Measurements from ENCODE around the gene NLGN1. TPM values are rescaled to one million over a fixed set of nuclear protein-coding genes. Genes with fewer than 3 reads are reported as not detected.

The NLGN1 gene
- total RNA-seq, 1 experiment from 2014 or later: 0.85 TPM

DNA sequence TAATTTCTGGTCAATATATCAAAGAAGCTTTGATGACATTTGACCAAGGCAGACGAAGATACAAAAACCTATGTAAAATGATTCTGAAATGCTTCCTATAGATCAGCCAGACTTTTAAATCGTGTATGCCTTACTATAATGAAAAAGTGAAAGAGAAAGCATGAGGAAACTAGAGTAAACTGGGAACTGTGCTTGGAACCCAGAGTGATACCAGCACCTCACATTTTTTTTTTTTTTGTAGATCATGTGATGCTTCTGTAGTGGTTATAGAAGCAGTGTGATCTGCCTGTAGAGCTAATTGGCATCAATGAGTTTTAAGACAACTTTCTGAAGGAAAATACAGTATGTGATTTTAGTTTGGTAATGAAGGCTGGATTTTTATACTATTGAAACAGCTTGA is 150.7 kb downstream of the NLGN1 start:
- BruUV-seq (replicated peaks): no TSS peak
- H3K4me3 ChIP-seq (ENCODE audit: low read depth in 2 of 2, low read length in 2 of 2): no peak overlapping the region
- H3K36me3 ChIP-seq (ENCODE audit: control insufficient read depth, insufficient read depth, low read length): no peaks in the 10 kb centered on the region
- intact Hi-C loops (cut with micrococcal nuclease; ENCODE audit: unreplicated experiment): no loop called here
- H3K9me3 ChIP-seq (ENCODE audit: control insufficient read depth, insufficient read depth, low read depth, low read length): no peaks in the 10 kb centered on the region; the same call in 1 of the 2 replicates
- ATAC-seq (no peak), DNase-seq (ENCODE audit: low read depth, low spot score) (no peak)
- H3K27me3 ChIP-seq (ENCODE audit: control insufficient read depth, insufficient read depth, low read length): no peaks in the 10 kb centered on the region
- H3K4me1 ChIP-seq (ENCODE audit: control insufficient read depth, insufficient read depth, low read length): no peaks in the 10 kb centered on the region
- in situ Hi-C loops (cut with HindIII; ENCODE audit: low pct_unique_long_range_greater_than_20kb, low sequenced_read_pairs): no loop called here
- TF ChIP-seq POLR2AphosphoS5 (IDR thresholded peaks at IDR 0.05; ENCODE audit: low read depth, low read length) (no peak), SIN3A (IDR thresholded peaks at IDR 0.05; ENCODE audit: borderline replicate concordance, insufficient read depth, low read depth, low read length) (no peak), TCF7L2 (IDR thresholded peaks at IDR 0.05; ENCODE audit: low read depth, low read length) (no peak)
- TF ChIP-seq, protein P1, sequence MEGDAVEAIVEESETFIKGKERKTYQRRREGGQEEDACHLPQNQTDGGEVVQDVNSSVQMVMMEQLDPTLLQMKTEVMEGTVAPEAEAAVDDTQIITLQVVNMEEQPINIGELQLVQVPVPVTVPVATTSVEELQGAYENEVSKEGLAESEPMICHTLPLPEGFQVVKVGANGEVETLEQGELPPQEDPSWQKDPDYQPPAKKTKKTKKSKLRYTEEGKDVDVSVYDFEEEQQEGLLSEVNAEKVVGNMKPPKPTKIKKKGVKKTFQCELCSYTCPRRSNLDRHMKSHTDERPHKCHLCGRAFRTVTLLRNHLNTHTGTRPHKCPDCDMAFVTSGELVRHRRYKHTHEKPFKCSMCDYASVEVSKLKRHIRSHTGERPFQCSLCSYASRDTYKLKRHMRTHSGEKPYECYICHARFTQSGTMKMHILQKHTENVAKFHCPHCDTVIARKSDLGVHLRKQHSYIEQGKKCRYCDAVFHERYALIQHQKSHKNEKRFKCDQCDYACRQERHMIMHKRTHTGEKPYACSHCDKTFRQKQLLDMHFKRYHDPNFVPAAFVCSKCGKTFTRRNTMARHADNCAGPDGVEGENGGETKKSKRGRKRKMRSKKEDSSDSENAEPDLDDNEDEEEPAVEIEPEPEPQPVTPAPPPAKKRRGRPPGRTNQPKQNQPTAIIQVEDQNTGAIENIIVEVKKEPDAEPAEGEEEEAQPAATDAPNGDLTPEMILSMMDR (IDR thresholded peaks at IDR 0.05): no peak
- TF ChIP-seq, protein P2, sequence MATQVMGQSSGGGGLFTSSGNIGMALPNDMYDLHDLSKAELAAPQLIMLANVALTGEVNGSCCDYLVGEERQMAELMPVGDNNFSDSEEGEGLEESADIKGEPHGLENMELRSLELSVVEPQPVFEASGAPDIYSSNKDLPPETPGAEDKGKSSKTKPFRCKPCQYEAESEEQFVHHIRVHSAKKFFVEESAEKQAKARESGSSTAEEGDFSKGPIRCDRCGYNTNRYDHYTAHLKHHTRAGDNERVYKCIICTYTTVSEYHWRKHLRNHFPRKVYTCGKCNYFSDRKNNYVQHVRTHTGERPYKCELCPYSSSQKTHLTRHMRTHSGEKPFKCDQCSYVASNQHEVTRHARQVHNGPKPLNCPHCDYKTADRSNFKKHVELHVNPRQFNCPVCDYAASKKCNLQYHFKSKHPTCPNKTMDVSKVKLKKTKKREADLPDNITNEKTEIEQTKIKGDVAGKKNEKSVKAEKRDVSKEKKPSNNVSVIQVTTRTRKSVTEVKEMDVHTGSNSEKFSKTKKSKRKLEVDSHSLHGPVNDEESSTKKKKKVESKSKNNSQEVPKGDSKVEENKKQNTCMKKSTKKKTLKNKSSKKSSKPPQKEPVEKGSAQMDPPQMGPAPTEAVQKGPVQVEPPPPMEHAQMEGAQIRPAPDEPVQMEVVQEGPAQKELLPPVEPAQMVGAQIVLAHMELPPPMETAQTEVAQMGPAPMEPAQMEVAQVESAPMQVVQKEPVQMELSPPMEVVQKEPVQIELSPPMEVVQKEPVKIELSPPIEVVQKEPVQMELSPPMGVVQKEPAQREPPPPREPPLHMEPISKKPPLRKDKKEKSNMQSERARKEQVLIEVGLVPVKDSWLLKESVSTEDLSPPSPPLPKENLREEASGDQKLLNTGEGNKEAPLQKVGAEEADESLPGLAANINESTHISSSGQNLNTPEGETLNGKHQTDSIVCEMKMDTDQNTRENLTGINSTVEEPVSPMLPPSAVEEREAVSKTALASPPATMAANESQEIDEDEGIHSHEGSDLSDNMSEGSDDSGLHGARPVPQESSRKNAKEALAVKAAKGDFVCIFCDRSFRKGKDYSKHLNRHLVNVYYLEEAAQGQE (IDR thresholded peaks at IDR 0.05; ENCODE audit: insufficient read depth in 1 of 2, low read depth in 2 of 2, low read length in 1 of 2): no peak
- H3K27ac ChIP-seq (ENCODE audit: low read length): no peak overlapping the region
- POLR2A ChIA-PET: no interaction called here
- CTCF ChIA-PET: no interaction called here

DNA sequence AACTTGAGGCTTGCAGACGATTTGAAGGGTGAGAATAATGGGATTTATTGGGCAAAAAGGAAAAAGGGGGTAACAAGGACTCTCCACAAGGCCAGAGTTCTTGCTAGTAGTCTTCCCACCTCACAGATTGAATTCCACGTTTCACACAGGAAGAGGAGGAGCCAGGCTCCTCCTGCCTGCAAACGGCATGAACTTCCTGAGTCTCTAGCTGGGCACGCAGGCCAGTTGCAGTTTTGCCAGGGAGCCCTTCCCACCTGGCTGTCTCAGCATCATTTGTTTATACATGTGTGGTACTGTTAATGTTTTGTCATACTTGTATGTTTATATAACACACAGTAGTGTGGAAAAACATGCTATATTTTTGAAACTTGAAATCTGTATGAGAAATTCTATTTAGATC is 155.0 kb downstream of the NLGN1 start:
- TF ChIP-seq, protein P2 (IDR thresholded peaks at IDR 0.05; ENCODE audit: insufficient read depth in 1 of 2, low read depth in 2 of 2, low read length in 1 of 2): no peak
- TF ChIP-seq SIN3A (IDR thresholded peaks at IDR 0.05; ENCODE audit: borderline replicate concordance, insufficient read depth, low read depth, low read length): no peak
- TF ChIP-seq TCF7L2 (IDR thresholded peaks at IDR 0.05; ENCODE audit: low read depth, low read length): no peak
- TF ChIP-seq, protein P1 (IDR thresholded peaks at IDR 0.05): no peak
- TF ChIP-seq POLR2AphosphoS5 (IDR thresholded peaks at IDR 0.05; ENCODE audit: low read depth, low read length): no peak
- intact Hi-C loops (cut with micrococcal nuclease; ENCODE audit: unreplicated experiment) (loop anchor here (2.0 kb wide), 1 partner anchor 142 kb away; no protein-coding TSS in a partner anchor), in situ Hi-C loops (cut with HindIII; ENCODE audit: low pct_unique_long_range_greater_than_20kb, low sequenced_read_pairs) (no loop called here)
- no peaks in the 10 kb centered on the region; the same call in 1 of the 2 replicates for H3K9me3 ChIP-seq (ENCODE audit: control insufficient read depth, insufficient read depth, low read depth, low read length)
- H3K4me3 ChIP-seq (ENCODE audit: low read depth in 2 of 2, low read length in 2 of 2): no peak overlapping the region
- no peak overlapping the region for H3K27ac ChIP-seq (ENCODE audit: low read length)
- POLR2A ChIA-PET: no interaction called here
- CTCF ChIA-PET: no interaction called here
- DNase-seq (ENCODE audit: low read depth, low spot score) (no peak), ATAC-seq (no peak)
- H3K27me3 ChIP-seq (ENCODE audit: control insufficient read depth, insufficient read depth, low read length): no peaks in the 10 kb centered on the region
- H3K4me1 ChIP-seq (ENCODE audit: control insufficient read depth, insufficient read depth, low read length): no peaks in the 10 kb centered on the region
- BruUV-seq (replicated peaks): no TSS peak
- H3K36me3 ChIP-seq (ENCODE audit: control insufficient read depth, insufficient read depth, low read length): no peaks in the 10 kb centered on the region

Measured in Panc1 (cell line).